ENCODE measurements around the gene GPR4.
"Not testable (repeated sequence)": the region's sequence is repeated elsewhere in the genome, so short reads cannot be mapped to it uniquely, and the experiment has no call there.

GPR4 gene

DNA sequence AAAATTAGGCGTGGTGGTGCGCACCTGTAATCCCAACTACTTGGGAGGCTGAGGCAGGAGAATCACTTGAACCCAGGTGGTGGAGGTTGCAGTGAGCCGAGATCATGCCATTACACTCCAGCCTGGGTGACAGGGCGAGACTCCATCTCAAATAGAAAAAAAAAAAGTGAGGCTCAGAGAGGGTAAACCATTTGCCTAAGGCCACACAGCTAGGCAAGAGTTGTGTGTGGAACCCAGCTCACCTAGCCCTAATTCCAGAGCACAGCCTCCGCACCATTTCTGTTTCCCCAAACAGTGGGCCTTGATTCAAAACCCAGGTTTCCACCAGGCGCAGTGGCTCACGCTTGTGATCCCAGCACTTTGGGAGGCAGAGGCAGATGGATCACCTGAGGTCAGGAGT lies 26.2 kb upstream of the GPR4 start:
- DNase-seq, result not testable (repeated sequence)

DNA sequence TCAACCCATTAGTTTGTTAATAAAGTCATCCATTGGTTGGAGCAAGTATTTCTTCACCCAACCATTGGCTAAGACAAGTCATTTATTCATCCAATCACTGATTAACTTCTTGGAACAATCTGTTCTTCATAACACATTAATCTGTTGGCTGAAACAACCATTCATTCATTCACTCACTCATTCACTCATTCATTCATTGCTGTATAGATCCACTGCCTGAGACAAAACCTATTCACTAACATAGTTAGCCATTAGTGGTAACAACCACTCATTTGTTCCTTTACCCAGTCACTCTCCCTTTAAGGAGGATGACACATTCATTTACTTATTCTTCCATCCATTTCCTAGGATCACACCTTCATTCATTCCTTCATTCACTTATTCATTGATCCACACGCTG lies 22.0 kb upstream of the GPR4 start:
- DNase-seq, result no peak

DNA sequence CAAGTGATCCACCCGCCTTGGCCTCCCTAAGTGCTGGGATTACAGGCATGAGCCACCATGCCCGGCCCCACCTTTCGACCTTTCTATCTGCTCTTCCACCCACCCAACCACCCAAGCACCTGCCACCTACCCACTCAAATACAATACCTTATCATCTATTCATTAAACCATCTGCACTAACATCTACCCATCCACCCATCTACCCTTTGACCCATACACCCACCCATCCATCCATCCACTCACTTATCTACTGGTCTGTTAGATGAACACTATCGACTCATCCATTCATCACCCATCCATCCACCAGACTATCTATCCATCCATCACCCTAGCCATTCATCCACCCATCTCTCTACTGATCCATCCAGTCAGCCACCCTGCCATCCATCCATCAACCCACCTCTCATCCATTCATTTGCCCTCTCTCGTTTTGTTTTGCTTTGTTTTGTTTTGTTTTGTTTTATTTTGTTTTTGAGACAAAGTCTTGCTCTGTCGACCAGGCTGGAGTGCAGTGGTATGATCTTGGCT lies 20.0 kb upstream of the GPR4 start:
- no peak for DNase-seq

DNA sequence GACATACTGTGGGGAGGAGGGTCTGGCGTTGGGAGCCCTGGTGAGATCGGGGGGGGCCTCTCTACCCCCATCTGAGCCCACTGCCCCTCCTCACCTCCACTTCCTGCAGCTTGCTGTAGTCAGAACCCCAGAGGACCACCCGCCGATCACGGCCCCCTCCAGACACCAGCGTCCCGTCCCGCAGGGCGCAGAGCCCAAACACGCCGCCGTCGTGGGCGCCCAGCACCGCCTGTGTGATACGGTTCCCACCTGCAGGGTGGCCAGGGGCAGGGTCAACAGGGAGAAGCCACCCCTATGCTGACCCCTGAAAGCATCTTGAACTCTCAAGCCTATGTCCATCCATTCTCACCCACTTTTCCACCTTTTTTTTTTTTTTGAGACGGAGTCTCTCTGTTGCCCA lies 19.4 kb upstream of the GPR4 start:
- no peak for DNase-seq

DNA sequence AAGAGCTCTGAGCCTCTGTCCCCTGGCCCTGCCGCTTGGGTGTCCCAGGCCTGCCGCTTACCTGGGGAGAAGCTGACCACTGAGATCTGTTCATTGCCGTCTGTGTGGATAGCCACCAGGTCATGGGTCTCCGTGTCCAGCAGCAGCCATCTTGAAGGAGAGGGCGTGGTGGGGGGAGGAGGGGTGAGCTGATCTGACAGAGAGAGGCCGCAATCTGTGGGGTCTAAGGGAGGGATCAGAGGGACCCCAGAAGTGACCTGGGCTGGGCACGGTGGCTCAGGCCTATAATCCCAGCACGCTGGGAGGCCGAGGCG lies 14.6 kb upstream of the GPR4 start:
- DNase-seq, result no peak

DNA sequence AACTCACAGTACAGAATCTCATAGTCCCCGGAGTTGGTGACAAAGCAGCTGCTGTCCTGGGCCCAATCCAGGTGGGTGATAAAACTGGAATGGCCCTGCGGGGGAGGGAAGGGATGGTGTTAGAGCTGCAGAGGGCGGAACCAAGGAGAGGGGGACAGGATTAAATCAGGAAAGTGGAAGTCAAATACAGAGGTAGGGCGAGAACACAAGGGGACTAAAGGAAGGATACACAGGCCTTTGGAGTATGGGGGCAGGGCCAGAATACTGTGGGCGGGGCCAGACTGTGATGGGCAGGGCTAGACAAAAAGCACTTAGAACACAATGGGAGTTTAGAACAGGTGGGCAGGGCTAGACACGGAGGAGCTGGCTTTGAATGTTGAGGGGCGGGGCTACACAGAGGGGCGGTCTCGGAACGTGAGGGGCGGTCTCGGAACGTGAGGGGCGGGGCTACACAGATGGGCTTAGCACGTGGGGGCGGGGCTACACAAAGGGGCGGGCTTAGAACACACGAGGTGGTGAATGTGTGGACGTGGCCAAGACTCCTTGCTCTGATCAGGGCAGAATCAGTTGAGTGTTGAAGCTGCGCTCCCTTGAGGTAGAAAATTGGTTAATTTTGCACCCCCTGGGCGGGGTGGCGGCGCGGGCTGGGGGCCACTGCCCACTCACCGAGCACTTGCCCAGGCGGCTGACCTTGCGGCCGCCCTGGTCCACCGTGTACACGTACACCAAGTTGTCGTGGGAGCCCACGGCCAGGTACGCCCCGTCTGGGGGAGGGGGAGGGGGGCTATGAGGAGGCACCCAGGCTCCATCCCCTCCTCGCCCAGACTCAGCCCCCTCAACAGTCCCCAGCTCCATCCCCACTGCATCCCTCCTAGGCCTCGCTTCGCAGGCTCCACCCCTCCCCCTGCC lies 14.0 kb upstream of the GPR4 start:
- DNase-seq, result peak in 5 of 56 donors; percentile 13 to 66 (median 21)

DNA sequence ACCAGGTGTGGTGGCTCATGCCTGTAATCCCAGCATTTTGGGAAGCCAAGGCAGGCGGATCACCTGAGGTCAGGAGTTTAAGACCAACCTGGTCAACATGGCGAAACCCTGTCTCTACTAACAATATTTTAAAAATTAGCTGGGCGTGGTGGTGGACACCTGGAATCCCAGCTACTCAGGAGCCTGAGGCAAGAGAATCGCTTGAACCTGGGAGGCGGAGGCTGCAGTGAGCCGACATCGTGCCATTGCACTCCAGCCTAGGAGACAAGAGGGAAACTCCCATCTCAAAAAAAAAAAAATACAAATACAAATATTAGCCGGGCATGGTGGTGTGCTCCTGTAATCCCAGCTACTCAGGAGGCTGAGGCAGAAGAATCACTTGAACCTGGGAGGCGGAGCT lies 13.0 kb upstream of the GPR4 start:
- DNase-seq, result not testable (repeated sequence)

DNA sequence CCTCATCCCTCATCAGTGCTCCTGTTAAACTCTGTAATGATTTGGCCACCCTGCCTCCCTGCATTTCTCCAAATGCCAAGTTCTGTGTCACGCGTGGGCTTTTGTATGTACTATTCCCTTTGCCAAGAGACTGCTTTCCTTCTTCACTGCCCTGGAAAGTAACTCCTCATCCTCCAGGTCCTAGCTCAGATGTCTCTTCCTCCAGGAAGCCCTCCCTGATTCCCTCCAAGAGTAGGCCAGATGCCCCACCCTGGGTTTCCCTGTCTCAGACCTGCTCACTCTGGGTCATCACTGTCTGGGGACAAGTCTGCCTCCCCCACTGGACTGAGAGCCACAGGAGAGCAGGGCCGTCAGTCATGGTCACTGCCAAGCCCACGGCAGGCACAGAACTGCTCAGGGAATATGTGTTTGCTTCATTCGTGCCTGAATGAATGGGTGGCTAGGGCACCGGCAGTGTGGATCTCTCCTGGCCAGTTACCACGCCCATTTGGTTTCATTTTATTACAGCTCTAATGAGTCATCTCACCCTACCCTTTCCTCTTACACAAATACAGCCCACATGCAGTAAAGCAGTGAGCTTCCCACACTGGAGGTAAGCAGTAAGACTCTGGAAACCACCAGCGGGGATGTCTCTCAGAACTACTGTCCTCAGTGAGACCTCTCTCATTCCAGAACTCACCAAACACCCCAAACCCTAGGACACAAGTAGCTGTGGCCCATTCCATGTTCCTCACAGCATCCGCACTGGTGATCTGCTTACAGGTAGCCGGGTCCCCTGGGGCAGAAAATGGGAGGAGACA lies 12.1 kb upstream of the GPR4 start:
- no peak for DNase-seq

DNA sequence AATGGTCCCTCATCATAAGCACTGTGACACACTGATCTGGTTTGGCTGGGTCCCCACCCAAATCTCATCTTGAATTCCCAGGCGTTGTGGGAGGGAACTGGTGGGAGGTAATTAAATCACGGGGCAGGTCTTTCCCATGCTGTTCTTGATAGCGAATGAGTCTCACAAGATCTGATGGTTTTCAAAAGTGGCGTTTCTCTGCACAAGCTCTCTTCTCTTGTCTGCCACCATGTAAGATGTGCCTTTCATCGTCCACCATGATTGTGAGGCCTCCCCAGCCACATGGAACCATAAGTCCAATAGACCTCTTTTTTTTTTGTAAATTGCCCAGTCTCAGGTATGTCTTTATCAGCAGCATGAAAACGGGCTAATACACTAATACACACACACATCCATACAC lies 6.9 kb upstream of the GPR4 start:
- no peak for DNase-seq

DNA sequence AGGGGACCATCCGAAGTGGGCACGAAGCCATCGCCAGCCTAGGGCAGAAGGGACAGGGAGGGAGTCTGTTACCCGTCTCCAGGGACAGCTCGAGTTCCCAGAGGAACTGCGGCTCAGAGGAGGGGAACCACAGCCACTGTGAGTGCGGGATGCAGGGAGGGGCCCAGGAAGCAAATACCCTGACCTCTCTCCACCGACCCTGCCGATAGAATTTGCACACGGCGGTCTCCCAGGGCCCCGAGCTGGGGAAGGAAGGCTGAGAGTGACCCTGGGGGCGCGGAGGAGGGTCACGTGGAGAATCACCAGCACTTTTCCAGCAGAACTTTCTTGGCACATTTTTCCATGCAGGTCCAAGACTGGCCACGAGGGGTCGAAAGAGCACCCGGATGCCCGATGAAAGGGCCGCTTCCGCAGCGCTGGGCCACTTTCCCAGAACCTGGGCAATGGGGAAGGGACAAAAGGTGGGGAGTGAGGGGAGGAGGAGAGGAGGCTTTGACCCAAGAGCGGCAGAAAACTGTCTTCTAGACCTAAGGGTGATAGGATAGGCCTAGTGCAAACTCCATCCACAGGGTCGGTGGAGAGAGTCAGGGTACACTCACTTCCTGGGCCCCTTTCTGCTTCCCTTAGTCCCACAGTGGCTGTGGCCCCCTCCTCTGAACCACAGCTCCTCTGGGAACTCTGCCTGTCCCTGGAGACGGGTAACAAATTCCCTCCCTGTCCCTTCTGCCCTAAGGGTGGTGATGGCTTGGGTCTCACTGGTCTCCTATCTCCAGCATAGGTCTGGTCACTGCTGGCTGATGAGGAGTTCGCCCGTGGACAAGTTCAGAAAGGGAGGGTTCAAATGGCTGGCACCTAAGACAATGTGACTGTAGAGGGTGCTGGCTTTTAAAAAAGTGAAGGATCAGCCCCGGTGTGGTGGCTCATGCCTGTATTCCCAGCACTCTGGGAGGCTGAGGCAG lies 5.3 kb upstream of the GPR4 start:
- peak in 49 of 56 donors; percentile 3 to 74 (median 44) for DNase-seq

DNA sequence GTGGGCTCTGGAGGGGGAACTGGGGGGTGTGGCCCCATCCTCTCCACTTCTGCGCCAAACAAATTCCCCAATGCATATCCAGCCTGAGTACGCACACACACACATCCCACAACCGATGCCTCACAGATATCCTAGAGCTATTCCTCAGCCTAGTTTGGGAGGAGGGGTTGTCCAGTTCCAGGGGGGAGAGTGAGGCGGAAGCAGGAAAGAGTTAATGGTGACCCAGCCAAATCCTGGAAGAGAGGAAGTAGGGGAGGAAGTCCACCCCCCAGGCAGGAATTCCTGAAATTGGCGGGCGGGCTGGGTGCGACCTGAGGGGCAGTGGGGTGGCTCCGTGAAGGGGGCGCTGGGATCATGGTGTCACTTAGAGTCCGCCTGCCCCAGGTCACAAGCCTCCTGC lies 897 bp downstream of the GPR4 start:
- no peak for DNase-seq

DNA sequence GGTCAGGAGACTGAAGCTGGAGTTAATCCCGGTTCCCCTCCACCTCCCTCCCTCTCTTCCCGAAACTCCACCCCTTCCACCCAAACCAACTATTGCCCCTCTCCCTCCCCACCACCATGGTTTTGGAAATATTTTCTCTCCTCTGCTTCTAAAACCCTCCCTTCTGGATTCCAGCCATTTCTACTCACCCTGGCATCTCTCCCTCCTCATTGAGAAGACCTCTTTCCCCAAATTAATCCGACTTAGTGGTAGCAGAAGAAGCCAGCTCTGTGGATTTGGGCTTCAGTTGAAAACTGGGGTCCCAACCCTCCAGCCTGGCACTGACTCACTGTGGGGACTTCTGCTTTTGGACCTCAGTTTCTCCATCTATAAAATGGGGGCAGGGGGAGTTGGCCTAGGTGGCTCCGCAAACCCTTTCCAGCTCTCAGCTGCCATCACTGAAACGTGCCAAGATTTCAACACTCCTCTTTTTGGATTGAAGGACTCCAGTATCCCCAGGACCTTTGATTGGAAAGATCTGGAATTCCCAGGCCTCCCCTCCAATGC lies 1.6 kb downstream of the GPR4 start:
- no peak for DNase-seq

DNA sequence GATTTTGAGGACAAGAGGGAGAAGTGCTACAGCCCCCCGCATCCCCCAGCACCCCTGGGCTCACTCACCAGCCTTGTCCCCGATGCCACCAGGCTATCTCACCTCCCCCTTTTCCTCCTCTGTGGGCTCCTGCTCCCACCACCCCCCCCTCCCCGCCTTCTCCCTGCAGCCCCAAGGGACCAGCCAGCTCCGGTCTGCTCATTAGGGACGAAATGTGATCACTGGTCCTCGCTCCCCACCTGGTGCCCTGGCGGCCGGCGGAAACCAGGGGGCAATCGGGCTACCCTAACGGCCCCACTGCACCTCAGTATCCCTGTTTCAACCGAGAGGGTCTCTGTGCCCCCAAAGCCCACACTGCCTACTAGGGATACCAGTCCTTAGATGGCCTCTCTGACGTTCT lies 2.7 kb downstream of the GPR4 start:
- no peak for DNase-seq

DNA sequence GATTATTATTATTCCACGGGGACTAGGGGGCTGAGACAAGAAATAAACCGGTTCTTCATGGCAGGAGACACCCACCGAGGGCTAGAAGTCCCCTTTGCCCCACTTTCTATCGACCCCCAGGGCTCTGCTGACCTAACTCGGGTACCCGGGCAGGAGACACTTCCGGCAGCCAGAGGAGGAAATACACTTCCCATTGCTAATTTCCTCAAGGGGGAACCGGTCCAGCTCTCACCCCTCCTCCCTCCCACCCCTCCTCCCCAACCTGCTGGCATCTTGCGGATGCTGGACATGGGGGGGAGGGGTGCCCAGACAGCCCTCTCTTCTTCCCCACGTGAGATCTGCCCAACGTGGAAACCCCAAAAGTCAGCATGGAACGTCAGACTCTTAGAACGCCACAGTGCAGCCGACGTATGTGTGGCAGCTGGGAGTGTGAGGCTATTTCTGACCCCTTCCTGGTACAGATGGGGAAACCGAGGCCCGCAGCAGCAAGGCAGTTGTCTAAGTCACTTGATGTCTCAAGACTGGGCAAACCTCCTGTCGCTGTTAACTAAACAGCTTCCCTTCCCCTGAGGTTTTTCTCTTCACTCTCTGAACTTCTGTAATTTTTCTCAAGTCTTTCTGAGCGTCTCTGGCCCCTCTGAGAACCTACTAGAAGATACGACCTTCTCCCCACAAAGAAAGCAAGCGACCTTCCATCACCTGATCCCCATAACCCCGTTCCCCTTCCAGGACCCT lies 3.6 kb downstream of the GPR4 start:
- DNase-seq, result no peak

DNA sequence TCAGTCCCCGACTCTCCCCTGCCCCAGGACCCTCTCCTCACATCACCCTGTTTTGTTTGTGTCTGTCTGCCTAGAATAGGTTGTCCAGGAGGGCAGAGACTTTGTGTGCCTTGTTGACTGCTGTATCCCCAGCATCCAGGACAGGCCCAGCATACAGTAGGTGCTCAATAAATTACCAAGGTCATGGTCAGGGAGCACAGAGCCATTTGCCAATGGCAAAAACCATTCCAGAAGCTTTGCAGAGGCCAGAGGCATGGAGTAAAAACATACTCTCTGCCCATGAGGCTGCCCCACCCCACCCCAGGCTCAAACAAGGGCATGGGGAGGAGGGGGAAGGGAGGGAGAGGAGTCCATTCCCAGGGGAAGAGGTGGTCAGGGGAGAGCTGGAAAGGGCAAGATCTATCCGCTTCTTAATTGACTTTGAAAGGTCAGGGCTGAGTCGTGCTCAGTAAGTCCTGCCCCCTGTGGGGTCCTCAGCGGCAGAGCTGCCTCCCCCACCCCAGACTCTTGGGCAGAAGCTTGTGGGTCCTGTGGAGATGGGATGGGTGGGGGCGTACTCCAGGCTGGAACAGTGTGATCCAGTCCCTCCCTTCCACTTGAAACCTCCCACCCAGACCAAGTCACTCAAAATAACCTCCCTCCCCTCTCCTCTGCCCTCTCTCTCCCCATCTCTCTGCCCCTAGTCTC lies 4.4 kb downstream of the GPR4 start:
- no peak for DNase-seq

DNA sequence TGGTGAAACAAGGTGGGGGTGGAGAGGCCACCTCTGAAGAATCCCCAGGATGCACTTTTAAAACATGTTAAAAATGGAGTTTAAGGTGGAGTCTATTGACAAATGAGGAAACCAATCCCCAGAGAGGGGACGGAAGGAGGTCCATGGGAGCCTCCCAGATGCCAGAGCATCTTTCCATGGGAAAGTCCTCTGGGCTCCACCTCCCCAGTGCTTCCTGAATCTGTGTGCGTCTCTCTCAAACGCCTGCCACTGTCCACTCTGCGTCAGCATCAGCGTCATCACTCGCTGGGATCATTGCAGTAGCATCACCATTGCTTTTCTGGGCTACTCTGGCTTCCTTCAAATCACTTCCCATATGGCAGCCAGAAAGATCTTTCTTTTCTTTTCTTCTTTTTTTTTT lies 6.2 kb downstream of the GPR4 start:
- no peak for DNase-seq

DNA sequence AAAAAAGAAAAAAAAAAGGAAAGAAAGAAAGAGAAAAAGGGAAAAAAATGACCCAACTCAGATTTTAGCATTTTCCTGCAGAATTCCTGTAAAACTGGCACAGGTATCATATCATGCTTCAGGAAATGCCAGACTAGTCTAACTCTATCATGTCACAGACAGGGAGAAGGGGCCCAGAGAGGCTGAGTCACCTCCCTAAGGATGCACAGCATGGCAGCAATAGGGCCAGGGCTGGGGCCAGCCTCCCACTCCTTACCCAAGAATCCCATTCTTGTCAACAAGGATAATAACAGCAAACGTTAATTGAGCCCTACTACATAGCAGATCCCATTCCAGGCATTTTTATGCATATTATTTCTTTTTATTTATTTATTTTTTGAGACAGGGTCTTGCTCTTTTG lies 8.5 kb downstream of the GPR4 start:
- no peak for DNase-seq

DNA sequence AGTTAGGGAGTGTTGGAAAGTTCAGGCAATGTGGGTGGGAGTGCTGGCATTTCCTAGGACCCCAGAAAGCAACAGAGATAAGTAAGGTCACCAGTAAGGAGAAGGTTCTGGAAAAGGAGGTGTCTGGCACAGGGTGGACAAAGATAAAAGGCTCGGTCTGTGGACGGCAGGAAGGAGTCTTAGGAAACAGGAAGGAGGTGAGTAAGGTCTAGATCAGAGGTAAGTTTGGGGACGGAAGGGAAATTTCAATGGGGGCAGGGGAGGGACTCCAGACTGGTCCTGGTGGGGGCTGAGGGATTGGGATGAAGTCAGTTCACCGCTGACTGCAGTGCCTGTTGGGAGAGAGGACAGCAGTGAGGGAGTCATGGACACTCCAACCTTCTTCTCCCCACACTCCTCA lies 9.6 kb downstream of the GPR4 start:
- DNase-seq, result no peak

DNA sequence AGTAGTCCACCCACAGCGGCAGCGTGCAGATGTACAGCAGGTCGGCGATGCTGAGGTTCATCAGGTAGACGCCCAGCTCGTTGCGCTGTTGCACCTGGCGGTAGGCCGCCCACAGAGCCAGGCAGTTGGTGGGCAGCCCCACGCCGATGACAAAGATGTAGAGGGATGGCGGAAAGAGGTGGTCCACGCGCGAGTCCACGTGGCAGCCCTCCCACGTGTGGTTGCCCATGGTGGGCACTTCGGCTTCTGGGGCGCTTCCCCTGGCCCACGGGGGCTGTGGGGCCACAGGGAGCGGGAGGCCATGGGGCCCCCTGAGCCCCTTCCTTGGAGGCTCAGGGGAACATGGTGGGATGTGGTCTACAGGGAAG lies 10.4 kb downstream of the GPR4 start:
- no peak for DNase-seq
